GM13976 (cell line): Measurements from ENCODE around the gene DGKB.

Source experiments
- DNase-seq: peaks from one replicate; pipeline ENCODE4 v3.0.0; 2012; ENCODE audit warnings: low spot score
- CTCF ChIP-seq: IDR thresholded peaks from 2 replicates; pipeline ENCODE4 v1.5.1; 2012; ENCODE audit warnings: borderline replicate concordance, mild to moderate bottlenecking; ENCODE audit not compliant: insufficient read depth; ENCODE audit errors: extremely low read depth, missing control alignments, control extremely low read depth
- in situ Hi-C: fragments of 300-500 bp; cut with MboI; formaldehyde crosslinking; loops from one replicate; pipeline ENCODE4 v1.12.0; 2022; ENCODE audit warnings: low sequenced_read_pairs, mixed read lengths, inconsistent platforms; ENCODE audit not compliant: unreplicated experiment

DGKB gene

GRCh38 chr7:14748461-14748860 lies 154.1 kb downstream of the DGKB start:
- in situ Hi-C loops, result no loop called here
- DNase-seq, result no peak
- TF ChIP-seq CTCF, result no peak

- no peak for DNase-seq
- no peak for TF ChIP-seq CTCF
- in situ Hi-C loops, result no loop called here
Observed at GRCh38 chr7:14747701-14748100, 154.8 kb downstream of the DGKB start.

- TF ChIP-seq CTCF, result no peak
- DNase-seq, result no peak
- in situ Hi-C loops, result no loop called here
Observed at GRCh38 chr7:14745076-14745475, 157.5 kb downstream of the DGKB start.

GRCh38 chr7:14740606-14741005 lies 161.9 kb downstream of the DGKB start:
- in situ Hi-C loops, result no loop called here
- TF ChIP-seq CTCF, result no peak
- no peak for DNase-seq

- TF ChIP-seq CTCF, result no peak
- in situ Hi-C loops, result no loop called here
- no peak for DNase-seq
Observed at GRCh38 chr7:14739841-14740185, 162.7 kb downstream of the DGKB start.

- no peak for TF ChIP-seq CTCF
- DNase-seq, result no peak
- in situ Hi-C loops, result no loop called here
Observed at GRCh38 chr7:14739168-14739840, 163.2 kb downstream of the DGKB start.
